Stromal cell of bone marrow (primary cell): ENCODE data around the gene INTS3.
"Not testable (repeated sequence)": the region's sequence is repeated elsewhere in the genome, so short reads cannot be mapped to it uniquely, and the experiment has no call there.

Experiments
- DNase-seq: peaks from one replicate; pipeline ENCODE4 v3.0.0-alpha.2; 2012; ENCODE audit warnings: low read depth

INTS3 gene

GRCh38 chr1:153752072-153752471, 24.2 kb downstream of the INTS3 start:
- no peak for DNase-seq

DNA sequence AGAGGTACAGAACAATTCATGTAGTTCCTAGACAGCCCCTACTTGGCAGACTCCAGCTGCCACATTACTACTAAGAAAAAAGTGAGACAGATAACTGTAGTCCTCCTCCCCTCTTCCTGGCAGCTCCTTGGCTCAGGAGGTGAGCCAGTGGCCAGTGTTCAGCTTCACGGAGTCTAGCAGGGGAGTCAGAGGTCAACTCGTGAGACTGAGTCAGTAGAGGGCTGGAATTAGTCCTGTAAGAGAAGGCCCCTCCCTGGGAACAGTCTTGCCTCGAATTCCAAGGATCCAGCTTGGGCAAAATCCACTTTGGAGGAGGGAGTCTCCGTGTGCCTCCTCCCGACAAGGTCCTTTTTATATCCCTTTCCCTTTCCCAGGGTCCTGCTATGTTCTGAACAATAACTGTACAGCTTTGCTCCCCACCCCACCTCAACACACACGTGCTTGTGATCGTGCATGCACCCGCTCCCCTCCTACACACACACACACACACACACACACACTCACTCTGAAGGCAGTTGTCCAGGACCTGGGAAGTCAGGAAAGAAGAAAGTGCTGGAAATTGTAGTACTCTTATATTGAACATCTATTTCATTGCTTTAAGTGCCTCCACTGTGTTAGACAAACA, 24.8 kb downstream of the INTS3 start:
- peak; percentile 71 for DNase-seq

- no peak for DNase-seq
Observed at GRCh38 chr1:153754266-153754665, 26.4 kb downstream of the INTS3 start.

GRCh38 chr1:153760440-153760839, 32.6 kb downstream of the INTS3 start:
- DNase-seq = peak; percentile 56

- no peak for DNase-seq
Observed at GRCh38 chr1:153763365-153764225, 35.7 kb downstream of the INTS3 start.

DNA sequence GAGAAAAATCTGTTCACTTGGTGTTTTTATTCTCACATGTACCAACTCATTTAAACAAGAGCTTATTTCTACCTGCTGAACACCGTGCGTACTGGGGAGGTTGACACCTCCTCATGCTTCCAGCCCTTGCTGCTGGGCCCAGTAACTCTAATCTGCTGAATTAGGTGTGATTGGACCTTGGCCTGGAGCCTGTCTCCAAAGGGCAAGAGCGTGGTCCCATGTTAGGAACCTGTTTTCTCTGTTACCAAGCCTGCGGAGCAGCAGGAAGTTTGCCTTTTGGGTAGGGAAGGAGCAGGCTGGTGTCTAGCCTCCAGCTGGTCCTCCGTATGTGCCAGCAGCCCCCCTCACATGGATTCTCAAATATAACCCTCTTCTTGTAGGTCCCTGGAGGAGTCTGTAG, 36.5 kb downstream of the INTS3 start:
- no peak for DNase-seq

DNA sequence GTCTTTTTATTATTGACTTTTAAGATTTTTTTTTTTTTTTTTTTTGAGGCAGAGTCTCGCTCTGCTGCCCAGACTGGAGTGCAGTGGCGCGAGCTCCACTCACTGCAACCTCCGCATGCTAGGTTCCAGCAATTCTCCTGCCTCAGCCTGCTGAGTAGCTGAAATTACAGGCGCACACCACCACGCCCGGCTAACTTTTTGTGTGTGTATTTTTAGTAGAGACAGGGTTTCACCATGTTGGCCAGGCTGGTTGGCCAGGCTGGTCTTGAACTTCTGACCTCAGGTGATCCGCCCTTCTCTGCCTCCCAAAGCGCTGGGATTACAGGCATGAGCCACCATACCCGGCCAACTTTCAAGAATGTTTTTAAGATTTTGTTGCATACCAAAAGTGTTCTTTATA, 38.8 kb downstream of the INTS3 start:
- DNase-seq = not testable (repeated sequence)

GRCh38 chr1:153767519-153767918, 39.7 kb downstream of the INTS3 start:
- DNase-seq = no peak

GRCh38 chr1:153768316-153769181, 40.7 kb downstream of the INTS3 start:
- no peak for DNase-seq

DNA sequence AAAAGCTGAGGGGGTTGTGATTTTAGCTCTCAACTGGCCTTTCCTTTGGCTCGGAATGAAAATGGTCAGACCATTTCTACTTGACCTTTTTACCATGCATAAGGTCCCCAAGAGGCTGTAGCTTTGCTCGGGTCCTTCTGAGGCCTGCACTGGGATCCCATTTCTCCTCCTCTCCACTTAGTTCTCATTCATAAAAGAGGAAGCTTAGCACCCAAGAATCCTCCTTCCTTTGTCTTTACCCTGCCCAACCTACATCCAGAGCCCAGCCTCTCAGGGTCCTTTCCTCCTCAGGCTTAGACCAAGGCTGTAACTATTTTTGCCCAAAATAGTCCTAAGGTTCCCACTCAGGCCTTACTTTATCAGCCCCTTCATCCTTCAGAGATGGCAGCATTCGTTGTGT, 41.4 kb downstream of the INTS3 start:
- DNase-seq = no peak

DNA sequence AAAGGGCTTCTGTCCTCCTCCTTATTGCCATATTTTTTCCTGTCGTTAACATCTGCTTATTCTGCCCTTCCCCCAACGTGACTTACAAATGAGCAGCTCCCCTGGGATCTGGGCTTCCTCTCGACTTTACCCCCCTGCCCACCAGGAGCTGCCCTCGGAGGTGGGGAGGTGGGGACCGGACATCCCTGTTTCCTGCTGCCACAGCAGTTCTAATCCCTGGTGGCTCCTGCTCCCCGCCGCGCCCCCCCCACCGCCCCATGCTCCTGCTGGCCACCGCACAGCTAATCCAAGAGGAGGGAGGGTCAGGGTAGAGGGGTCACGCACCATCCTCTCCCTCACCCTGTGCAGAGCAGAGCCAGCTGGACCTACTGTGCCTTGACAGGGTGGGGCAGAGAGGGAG, 42.9 kb downstream of the INTS3 start:
- no peak for DNase-seq

DNA sequence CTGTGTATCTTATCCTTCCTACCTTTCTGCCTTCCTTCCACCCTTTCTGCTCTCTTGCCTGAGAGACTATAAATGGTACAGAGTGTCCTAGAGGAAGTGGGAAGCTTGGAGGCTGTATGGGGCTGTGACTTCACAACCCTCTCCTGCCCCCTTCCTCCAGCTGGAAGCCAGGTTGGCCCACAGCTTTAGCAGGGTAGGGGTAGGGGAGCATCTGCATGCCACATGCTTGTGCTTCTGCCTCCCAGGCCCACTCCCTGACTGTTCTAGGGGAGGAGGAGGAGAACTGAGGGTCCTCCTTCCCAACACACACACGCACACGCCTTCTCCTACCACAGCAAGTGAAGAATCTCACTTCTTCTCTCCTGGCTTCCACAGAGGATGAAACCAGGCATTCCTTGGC, 43.4 kb downstream of the INTS3 start:
- no peak for DNase-seq

DNA sequence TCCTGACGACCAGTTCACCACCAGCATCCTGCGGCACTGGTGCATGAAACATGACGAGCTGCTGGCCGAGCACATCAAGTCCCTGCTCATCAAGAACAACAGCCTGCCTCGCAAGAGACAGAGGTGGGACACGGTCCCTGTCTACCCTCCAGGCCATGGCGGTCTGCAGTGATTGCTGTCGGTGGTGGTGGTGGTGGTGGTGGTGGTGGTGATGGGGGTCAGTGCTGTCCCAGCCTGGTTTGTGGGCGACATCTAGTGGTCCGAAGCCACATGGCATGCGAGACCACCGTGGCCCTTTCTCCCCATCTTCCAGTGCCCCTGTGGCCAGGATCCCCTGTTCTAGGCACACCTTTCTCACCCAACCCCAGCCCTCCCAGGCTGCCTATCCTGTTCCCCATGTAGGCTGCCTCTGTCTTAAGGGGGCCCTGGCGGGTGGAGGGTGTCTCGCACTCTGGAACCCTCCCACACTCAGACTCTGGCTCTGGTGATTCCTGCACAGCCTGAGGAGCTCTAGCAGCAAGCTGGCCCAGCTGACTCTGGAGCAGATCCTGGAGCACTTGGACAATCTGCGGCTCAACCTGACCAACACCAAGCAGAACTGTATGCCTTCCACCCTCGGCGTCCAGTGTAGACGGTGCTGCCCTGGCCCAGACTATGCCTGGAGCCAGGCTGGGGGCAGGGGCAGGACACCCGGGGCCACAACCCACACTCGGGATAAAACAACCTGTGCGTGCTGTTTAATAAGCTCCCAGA, 44.2 kb downstream of the INTS3 start:
- no peak for DNase-seq

DNA sequence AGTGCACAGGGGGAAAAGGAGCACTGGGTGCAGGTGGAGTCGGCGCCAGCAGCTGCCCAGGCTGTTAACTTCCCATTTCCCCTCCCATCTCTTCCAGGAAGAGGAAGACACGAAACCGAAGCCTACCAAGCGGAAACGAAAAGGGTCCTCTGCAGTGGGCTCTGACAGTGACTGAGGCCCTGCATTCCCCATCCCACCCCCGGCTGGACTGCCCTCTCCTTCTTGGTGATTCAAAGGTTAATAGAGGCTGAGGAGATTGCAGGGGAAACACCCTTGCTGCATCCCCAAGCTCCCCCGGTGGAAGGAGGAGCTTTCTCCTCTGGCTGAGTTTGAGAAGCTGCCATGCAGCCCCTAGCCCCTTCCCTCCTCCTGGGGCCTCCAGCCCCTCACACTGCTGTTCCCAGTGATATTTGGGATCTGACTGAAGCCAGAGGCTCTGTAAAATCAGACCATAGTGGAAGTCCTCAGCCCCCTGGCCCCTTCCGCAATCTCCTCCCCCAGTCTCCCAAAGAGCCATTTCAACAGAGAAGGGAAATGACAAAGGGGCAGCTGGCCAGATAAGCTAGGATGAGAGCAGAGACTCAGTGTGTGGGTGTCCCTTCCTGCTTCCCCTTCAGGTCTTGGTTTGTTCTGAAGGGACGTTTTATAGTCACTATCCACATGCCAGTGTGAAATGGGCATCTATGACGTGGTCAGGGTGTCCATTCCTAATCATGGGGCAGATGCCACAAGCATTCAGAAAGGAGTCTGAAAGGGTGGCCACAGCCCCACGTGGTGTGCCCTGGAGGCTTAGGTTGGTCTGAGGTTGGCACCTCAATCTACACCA, 45.5 kb downstream of the INTS3 start:
- DNase-seq = no peak

GRCh38 chr1:153774026-153774595, 46.3 kb downstream of the INTS3 start:
- no peak for DNase-seq

- peak; percentile 35 for DNase-seq
Observed at GRCh38 chr1:153774780-153775457, 47.1 kb downstream of the INTS3 start, which contains the start of gene SLC27A3. SLC27A3 (plus strand) TSS chr1:153775407; CDS start chr1:153775498, 91 bp downstream.

DNA sequence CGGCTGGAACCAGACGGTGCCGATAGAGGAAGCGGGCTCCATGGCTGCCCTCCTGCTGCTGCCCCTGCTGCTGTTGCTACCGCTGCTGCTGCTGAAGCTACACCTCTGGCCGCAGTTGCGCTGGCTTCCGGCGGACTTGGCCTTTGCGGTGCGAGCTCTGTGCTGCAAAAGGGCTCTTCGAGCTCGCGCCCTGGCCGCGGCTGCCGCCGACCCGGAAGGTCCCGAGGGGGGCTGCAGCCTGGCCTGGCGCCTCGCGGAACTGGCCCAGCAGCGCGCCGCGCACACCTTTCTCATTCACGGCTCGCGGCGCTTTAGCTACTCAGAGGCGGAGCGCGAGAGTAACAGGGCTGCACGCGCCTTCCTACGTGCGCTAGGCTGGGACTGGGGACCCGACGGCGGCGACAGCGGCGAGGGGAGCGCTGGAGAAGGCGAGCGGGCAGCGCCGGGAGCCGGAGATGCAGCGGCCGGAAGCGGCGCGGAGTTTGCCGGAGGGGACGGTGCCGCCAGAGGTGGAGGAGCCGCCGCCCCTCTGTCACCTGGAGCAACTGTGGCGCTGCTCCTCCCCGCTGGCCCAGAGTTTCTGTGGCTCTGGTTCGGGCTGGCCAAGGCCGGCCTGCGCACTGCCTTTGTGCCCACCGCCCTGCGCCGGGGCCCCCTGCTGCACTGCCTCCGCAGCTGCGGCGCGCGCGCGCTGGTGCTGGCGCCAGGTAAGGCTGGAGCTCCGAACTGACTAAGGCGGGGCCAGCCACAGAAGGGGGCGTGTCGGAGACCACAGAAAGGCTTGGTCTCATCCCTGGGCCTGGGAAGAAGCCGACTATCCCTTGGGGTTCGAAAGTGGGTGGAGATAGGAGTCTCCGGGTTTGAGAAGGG, 47.8 kb downstream of the INTS3 start:
- no peak for DNase-seq

DNA sequence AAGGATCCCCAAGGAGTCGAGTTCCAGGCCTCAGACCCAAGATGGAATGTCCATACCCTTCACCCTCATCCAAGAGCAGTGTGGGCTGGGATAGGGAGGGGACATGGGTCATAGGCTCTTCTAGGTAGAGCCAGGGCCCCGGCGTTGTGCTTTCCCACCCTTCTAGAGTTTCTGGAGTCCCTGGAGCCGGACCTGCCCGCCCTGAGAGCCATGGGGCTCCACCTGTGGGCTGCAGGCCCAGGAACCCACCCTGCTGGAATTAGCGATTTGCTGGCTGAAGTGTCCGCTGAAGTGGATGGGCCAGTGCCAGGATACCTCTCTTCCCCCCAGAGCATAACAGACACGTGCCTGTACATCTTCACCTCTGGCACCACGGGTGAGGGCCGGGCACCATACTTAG, 48.5 kb downstream of the INTS3 start:
- DNase-seq = no peak

GRCh38 chr1:153776845-153777370, 49.1 kb downstream of the INTS3 start:
- no peak for DNase-seq
